Inflammatory macrophage (primary cell): ENCODE data around the gene WAPL.

ENCODE experiments used
- DNase-seq, 2 donors: peaks; one replicate each; pipeline ENCODE4 v3.0.0-alpha.2; 2020 to 2022

Gene WAPL

GRCh38 chr10:86450806-86451603, 70.6 kb downstream of the WAPL start:
- no peak for DNase-seq

GRCh38 chr10:86449926-86450558, 71.5 kb downstream of the WAPL start:
- DNase-seq, result peak; percentile 13 to 76

- DNase-seq, result peak; percentile 15 to 34
Observed at GRCh38 chr10:86447432-86447831, 74.2 kb downstream of the WAPL start.

- peak; percentile 23 to 41 for DNase-seq
Observed at GRCh38 chr10:86446987-86447386, 74.6 kb downstream of the WAPL start.

- peak in 1 of 2 donors; percentile 13 for DNase-seq
Observed at GRCh38 chr10:86446440-86446839, 75.2 kb downstream of the WAPL start.

GRCh38 chr10:86443936-86444335, 77.7 kb downstream of the WAPL start:
- DNase-seq, result peak in 1 of 2 donors; percentile 13

GRCh38 chr10:86443069-86443468, 78.5 kb downstream of the WAPL start:
- no peak for DNase-seq

- peak in 1 of 2 donors; percentile 35 for DNase-seq
Observed at GRCh38 chr10:86440874-86441843, 80.4 kb downstream of the WAPL start.

- DNase-seq, result peak; percentile 98
Observed at GRCh38 chr10:86439544-86439943, 82.0 kb downstream of the WAPL start.

GRCh38 chr10:86438091-86438749, 83.4 kb downstream of the WAPL start:
- no peak for DNase-seq

- no peak for DNase-seq
Observed at GRCh38 chr10:86437447-86437846, 84.1 kb downstream of the WAPL start.

GRCh38 chr10:86436963-86437362, 84.6 kb downstream of the WAPL start:
- no peak for DNase-seq

- no peak for DNase-seq
Observed at GRCh38 chr10:86434656-86435055, 86.9 kb downstream of the WAPL start.

GRCh38 chr10:86423739-86424138, 97.9 kb downstream of the WAPL start:
- no peak for DNase-seq

GRCh38 chr10:86419101-86419500, 102.5 kb downstream of the WAPL start:
- no peak for DNase-seq

- DNase-seq, result no peak
Observed at GRCh38 chr10:86415583-86415982, 106.0 kb downstream of the WAPL start.

- no peak for DNase-seq
Observed at GRCh38 chr10:86415116-86415515, 106.5 kb downstream of the WAPL start.

GRCh38 chr10:86413046-86413728, 108.4 kb downstream of the WAPL start:
- peak; percentile 53 to 66 for DNase-seq

GRCh38 chr10:86411852-86412560, 109.6 kb downstream of the WAPL start:
- DNase-seq, result no peak

GRCh38 chr10:86411281-86411841, 110.2 kb downstream of the WAPL start:
- peak; percentile 81 to 90 for DNase-seq
